Gastrocnemius medialis (tissue), 4 donors: ENCODE data around the gene HAVCR2.

ENCODE experiments used
- CTCF ChIP-seq, 5 experiments: fragments of 450-650 bp in 3 of 5; fragments of 200-600 bp in 2 of 5; sonication (generic) in 2 of 5; IDR thresholded peaks in 4 of 5; conservative IDR thresholded peaks in 1 of 5; 1 replicate in 4 of 5; 2 replicates in 1 of 5; pipeline ENCODE4 v1.5.1; 2016 to 2019; ENCODE audit warnings: antibody characterized with exemption in 5 of 5, mild to moderate bottlenecking in 3 of 5, moderate library complexity in 3 of 5
- POLR2A ChIP-seq, 2 donors: fragments of 450-650 bp; IDR thresholded peaks; one replicate each; pipeline ENCODE4 v1.6.1; 2017; ENCODE audit warnings: antibody characterized with exemption in 2 of 2, mild to moderate bottlenecking in 2 of 2, moderate library complexity in 2 of 2

- TF ChIP-seq CTCF (IDR thresholded peaks at IDR 0.05 in 4 of 5, conservative IDR thresholded peaks at IDR 0.05 in 1 of 5) (no peak), POLR2A (IDR thresholded peaks at IDR 0.05) (no peak)
Measured at GRCh38 chr5:157132281-157132612, 23.4 kb upstream of the HAVCR2 start.
